Skin of body (tissue), 2 donors: ENCODE results near the gene LRRC28. TPM values are rescaled to one million over a fixed set of nuclear protein-coding genes. Genes with fewer than 3 reads are reported as not detected.
"Not testable (repeated sequence)": the region's sequence is repeated elsewhere in the genome, so short reads cannot be mapped to it uniquely, and the experiment has no call there.

ENCODE experiments used
- DNase-seq: peaks from one replicate; lab custom pipeline; 2025; lab: John Stamatoyannopoulos, UW
- total RNA-seq: library from RNA; depleted of rRNA; stranded (reverse); fragments of >200 nt; gene quantifications from one replicate; pipeline ENCODE4 v1.2.3, GENCODE V29; 2014

LRRC28 gene
- 26.0 TPM for total RNA-seq

- DNase-seq = peak; percentile 100
These were observed at the start of gene LRRC28 for GRCh38 chr15:99250857-99251841. LRRC28 (plus strand) TSS chr15:99251481; CDS start chr15:99255958, 4,477 bp downstream.

- DNase-seq = no peak
These were observed 49.1 kb upstream of the LRRC28 start for GRCh38 chr15:99202176-99202552.

- DNase-seq = no peak
These were observed 43.6 kb upstream of the LRRC28 start for GRCh38 chr15:99207672-99208071.

- no peak for DNase-seq
These were observed 42.0 kb upstream of the LRRC28 start for GRCh38 chr15:99209326-99209725.

GRCh38 chr15:99210334-99210733 is 40.9 kb upstream of the LRRC28 start:
- no peak for DNase-seq

- no peak for DNase-seq
These were observed 39.4 kb upstream of the LRRC28 start for GRCh38 chr15:99211926-99212325.

GRCh38 chr15:99212406-99212805 is 38.9 kb upstream of the LRRC28 start:
- DNase-seq = no peak

GRCh38 chr15:99213187-99213811 is 38.0 kb upstream of the LRRC28 start:
- peak; percentile 16 for DNase-seq

- no peak for DNase-seq
These were observed 26.7 kb upstream of the LRRC28 start for GRCh38 chr15:99224372-99225214.

GRCh38 chr15:99226802-99227201 is 24.5 kb upstream of the LRRC28 start:
- no peak for DNase-seq

- DNase-seq = no peak
These were observed 23.0 kb upstream of the LRRC28 start for GRCh38 chr15:99228120-99228770.

GRCh38 chr15:99230867-99231266 is 20.4 kb upstream of the LRRC28 start:
- DNase-seq = no peak

- no peak for DNase-seq
These were observed 18.5 kb upstream of the LRRC28 start for GRCh38 chr15:99232740-99233139.

GRCh38 chr15:99234160-99234559 is 17.1 kb upstream of the LRRC28 start:
- not testable (repeated sequence) for DNase-seq

GRCh38 chr15:99238849-99239248 is 12.4 kb upstream of the LRRC28 start:
- no peak for DNase-seq

GRCh38 chr15:99239545-99240198 is 11.6 kb upstream of the LRRC28 start:
- no peak for DNase-seq

GRCh38 chr15:99241752-99242151 is 9.5 kb upstream of the LRRC28 start:
- DNase-seq = no peak

- DNase-seq = no peak
These were observed 7.0 kb upstream of the LRRC28 start for GRCh38 chr15:99244306-99244705.

- no peak for DNase-seq
These were observed 4.2 kb upstream of the LRRC28 start for GRCh38 chr15:99247062-99247461.

GRCh38 chr15:99248000-99248715 is 3.1 kb upstream of the LRRC28 start:
- no peak for DNase-seq
